ENCODE measurements around the gene PKN1. TPM values are rescaled to one million over a fixed set of nuclear protein-coding genes. Genes with fewer than 3 reads are reported as not detected.

The PKN1 gene
- total and polyA plus RNA-seq, 8 donors, result 42.0 to 268 (median 87.9) TPM

DNA sequence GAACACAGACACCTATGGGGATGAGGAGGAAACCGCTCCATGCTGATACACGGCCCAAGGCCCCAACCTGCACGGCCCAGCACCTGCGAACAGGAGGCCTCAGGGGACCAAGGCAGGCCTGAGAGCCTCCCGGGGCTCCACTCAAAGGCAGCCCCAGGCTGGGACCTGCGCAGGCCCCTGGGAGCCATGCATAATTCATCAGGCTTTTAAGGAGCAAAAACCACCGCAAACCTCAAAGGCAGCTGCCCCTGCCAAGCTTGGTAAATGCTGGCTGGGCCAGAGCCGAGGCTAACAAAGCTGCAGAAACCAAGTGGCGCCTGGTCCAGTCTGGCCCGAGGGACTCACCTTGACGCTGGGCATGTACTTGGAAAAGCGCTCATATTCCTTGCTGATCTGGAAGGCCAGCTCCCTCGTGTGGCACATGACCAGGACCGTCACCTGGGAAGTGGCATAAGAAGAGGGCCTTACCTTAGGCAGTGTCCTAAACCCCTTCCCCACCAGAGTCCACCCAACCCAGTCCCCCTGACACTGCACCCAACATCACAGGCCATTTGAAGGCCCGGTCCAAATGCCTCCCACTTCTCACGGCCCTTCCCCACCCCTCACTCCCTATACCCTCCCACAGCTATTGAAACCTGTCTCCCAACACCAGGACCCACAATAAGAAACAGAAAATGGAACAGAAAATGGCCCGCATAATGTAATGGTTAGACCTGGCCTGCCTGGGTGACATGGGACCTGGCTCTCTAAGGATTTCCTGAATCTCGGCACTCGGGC is 21.8 kb upstream of the PKN1 start:
- Histone ChIP-seq H3K4me1 (peaks cover 22 to 82% (median 52%) of the 10 kb centered on the region in 4 donors), H3K27ac (no peak overlapping the region), H3K36me3 (peaks cover 66 to 89% (median 77%) of the 10 kb centered on the region in 4 donors), H3K9me3 (no peaks in the 10 kb centered on the region), H3K4me3 (no peak overlapping the region), H3K27me3 (no peaks in the 10 kb centered on the region)
- no peak for DNase-seq
- WGBS, 5 donors, result 80 to 89% (median 86%) methylated on average over 15 to 19 of the region's 19 CpGs
- TF ChIP-seq POLR2AphosphoS5 (IDR thresholded peaks at IDR 0.05) (no peak), POLR2A (IDR thresholded peaks at IDR 0.05) (no peak), EP300 (IDR thresholded peaks at IDR 0.05) (no peak), CTCF (IDR thresholded peaks at IDR 0.05) (no peak)
- intact Hi-C loops (cut with DNase I; ENCODE audit: low total_unique reads), result no loop called here

DNA sequence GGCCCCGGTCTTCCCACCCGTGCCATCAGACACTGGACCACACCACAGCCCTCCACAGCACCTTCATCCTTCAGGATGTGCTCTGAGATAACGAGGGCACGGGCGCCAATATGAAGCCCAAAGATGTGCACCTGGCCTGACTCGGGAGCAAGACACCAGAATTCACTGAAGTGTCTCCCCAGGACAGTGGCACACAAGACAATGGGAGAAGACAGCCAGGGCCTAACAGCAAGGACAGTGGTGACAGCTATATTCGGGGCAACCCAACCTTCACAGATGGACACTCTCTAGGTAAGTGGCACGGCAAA is 21.2 kb upstream of the PKN1 start:
- WGBS, 5 donors, result 83 to 90% (median 88%) methylated on average over 7 to 8 of the region's 8 CpGs
- H3K36me3 ChIP-seq, result peaks cover 61 to 89% (median 73%) of the 10 kb centered on the region in 4 donors
- no peaks in the 10 kb centered on the region for H3K27me3 ChIP-seq
- H3K27ac ChIP-seq, result no peak overlapping the region
- no peak for DNase-seq
- H3K4me1 ChIP-seq, result peaks cover 27 to 82% (median 52%) of the 10 kb centered on the region in 4 donors
- intact Hi-C loops (cut with DNase I; ENCODE audit: low total_unique reads), result no loop called here
- TF ChIP-seq POLR2A (IDR thresholded peaks at IDR 0.05) (no peak), EP300 (IDR thresholded peaks at IDR 0.05) (no peak)
- no peaks in the 10 kb centered on the region for H3K9me3 ChIP-seq
- no peak overlapping the region for H3K4me3 ChIP-seq

DNA sequence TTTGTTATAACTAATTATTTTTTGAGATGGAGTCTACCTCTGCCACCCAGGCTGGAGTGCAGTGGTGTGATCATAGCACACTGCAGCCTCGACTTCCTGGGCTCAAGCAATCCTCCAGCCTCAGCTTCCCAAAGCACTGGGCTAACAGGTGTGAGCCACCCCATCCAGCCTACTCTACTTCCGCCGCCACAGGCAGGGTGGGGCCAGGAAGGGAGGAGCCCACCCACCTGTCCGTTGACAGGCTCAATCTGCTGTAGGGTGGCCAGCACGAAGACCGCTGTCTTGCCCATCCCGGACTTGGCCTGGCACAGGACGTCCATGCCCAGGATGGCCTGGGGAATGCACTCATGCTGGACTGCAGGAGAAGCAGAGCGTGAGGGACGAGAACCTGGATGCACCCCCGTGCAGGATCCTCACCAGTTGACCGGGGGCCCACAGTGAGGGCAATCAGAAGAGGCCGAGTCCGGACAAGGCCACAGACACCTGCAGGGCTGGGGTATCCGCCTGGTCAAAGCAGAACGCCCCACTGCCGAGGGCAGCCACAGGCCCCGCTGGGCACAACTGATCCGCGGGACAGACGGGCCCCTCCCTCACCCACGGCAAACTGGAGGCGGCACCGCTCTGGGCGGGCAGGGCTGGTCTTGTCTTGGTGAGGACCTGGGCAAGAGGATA is 20.6 kb upstream of the PKN1 start:
- peaks cover 33 to 87% (median 56%) of the 10 kb centered on the region in 4 donors for H3K4me1 ChIP-seq
- no peak overlapping the region for H3K27ac ChIP-seq
- intact Hi-C loops (cut with DNase I; ENCODE audit: low total_unique reads), result no loop called here
- TF ChIP-seq CTCF (IDR thresholded peaks at IDR 0.05), result no peak
- no peak for TF ChIP-seq POLR2AphosphoS5 (IDR thresholded peaks at IDR 0.05)
- TF ChIP-seq EP300 (IDR thresholded peaks at IDR 0.05), result no peak
- no peak for TF ChIP-seq POLR2A (IDR thresholded peaks at IDR 0.05)
- WGBS, 5 donors, result 76 to 86% (median 78%) methylated on average over 17 to 25 of the region's 25 CpGs
- no peak for DNase-seq
- H3K9me3 ChIP-seq, result no peaks in the 10 kb centered on the region
- no peak overlapping the region for H3K4me3 ChIP-seq
- no peaks in the 10 kb centered on the region for H3K27me3 ChIP-seq
- peaks cover 55 to 84% (median 67%) of the 10 kb centered on the region in 4 donors for H3K36me3 ChIP-seq

DNA sequence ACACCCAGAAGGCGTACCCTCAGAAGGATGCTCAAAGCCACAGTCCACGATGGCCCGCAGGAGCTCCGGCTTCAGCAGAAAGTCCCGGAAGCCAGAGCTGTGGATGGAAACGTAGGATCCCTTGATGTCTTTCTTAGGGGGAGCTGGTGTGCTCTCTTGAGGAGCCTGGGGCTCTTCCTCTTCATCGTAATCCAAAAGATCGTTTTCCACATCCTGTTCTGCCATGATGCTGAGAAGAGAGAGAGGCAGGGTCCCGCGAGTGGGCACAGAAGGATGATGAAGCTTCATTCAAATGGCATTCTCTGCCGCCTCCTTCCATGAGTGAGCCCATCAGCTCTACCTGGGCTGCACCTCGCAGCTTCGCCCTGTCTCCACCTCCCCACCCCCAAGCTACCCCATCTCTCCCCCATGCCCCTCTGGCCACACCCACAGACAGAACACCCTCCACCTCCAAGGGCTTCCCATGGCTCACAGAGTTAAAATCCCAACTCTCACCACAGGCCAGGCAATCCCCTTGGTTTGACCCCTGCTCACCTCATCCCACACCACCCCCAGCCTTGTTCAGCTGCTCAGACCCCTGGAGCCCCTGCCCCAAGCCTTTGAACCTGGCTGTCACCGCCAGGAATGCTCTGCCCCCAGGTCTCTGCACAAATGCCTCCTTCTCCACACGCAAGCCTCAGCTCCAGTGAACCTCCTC is 20.0 kb upstream of the PKN1 start:
- Histone ChIP-seq H3K4me3 (no peak overlapping the region), H3K27me3 (no peaks in the 10 kb centered on the region), H3K4me1 (peaks cover 38 to 87% (median 58%) of the 10 kb centered on the region in 4 donors), H3K27ac (no peak overlapping the region), H3K36me3 (peaks cover 48 to 78% (median 60%) of the 10 kb centered on the region in 4 donors), H3K9me3 (no peaks in the 10 kb centered on the region)
- WGBS, 5 donors, result 80 to 84% (median 82%) methylated on average over 8 to 15 of the region's 15 CpGs
- TF ChIP-seq POLR2AphosphoS5 (IDR thresholded peaks at IDR 0.05) (no peak), CTCF (IDR thresholded peaks at IDR 0.05) (no peak), EP300 (IDR thresholded peaks at IDR 0.05) (no peak), POLR2A (IDR thresholded peaks at IDR 0.05) (no peak)
- no peak for DNase-seq
- intact Hi-C loops (cut with DNase I; ENCODE audit: low total_unique reads), result no loop called here

All from stomach (tissue), 9 donors.